Esophagus squamous epithelium (tissue), 5 donors: Measurements from ENCODE around the gene ZNF565. TPM values are rescaled to one million over a fixed set of nuclear protein-coding genes. Genes with fewer than 3 reads are reported as not detected.
A peak's percentile ranks its signal among the peaks of the same experiment; 100 is the strongest.

Experiments used
- DNase-seq: peaks from one replicate; lab custom pipeline; 2025; lab: John Stamatoyannopoulos, UW
- H3K27ac ChIP-seq, 4 donors: fragments of 200-600 bp; sonication (generic); one replicate each; pipeline ENCODE4 v1.5.1; 2016 to 2019; ENCODE audit warnings: mild to moderate bottlenecking in 1 of 4
- H3K27me3 ChIP-seq, 4 donors: fragments of 200-600 bp; sonication (generic); 1 replicate in 3 of 4; 2 replicates in 1 of 4; pipeline versions ENCODE4 v1.5.1 to v1.6.0; 2017 to 2021; ENCODE audit warnings: antibody characterized with exemption in 1 of 4
- H3K36me3 ChIP-seq, 3 donors: fragments of 200-600 bp; sonication (generic); one replicate each; pipeline ENCODE4 v1.5.1; 2016 to 2019
- H3K4me1 ChIP-seq, 3 donors: fragments of 200-600 bp; sonication (generic); one replicate each; pipeline ENCODE4 v1.5.1; 2017 to 2019
- H3K4me3 ChIP-seq, 4 donors: fragments of 200-600 bp; sonication (generic); 1 replicate in 3 of 4; 2 replicates in 1 of 4; pipeline ENCODE4 v1.5.1; 2016 to 2019; ENCODE audit warnings: mild to moderate bottlenecking in 2 of 4, moderate library complexity in 1 of 4
- H3K9me3 ChIP-seq, 3 donors: fragments of 200-600 bp; sonication (generic); one replicate each; pipeline ENCODE4 v1.5.1; 2016 to 2019
- CTCF ChIP-seq, 6 experiments: fragments of 450-650 bp in 4 of 6; fragments of 200-600 bp in 2 of 6; sonication (generic) in 2 of 6; IDR thresholded peaks; one replicate each; pipeline ENCODE4 v1.5.1; 2016 to 2019; ENCODE audit warnings: antibody characterized with exemption in 6 of 6, mild to moderate bottlenecking in 4 of 6, moderate library complexity in 4 of 6
- POLR2A ChIP-seq, 4 donors: fragments of 450-650 bp; IDR thresholded peaks; one replicate each; pipeline ENCODE4 v1.6.1; 2017; ENCODE audit warnings: antibody characterized with exemption in 4 of 4, mild to moderate bottlenecking in 4 of 4, moderate library complexity in 3 of 4
- WGBS, 2 donors: methylation state at CpG; one replicate each; pipeline ENCODE4 v1.1.5; 2018; 5-methylcytosine and 5-hydroxymethylcytosine counted together
- intact Hi-C: fragments of 100-400 bp; cut with DNase I; formaldehyde crosslinking; loops from one replicate; pipeline ENCODE4 v1.15.0; 2022
- total RNA-seq, 4 donors: library from RNA; depleted of rRNA; stranded (reverse); fragments of >200 nt; gene quantifications; one replicate each; pipeline ENCODE4 v1.1.0, GENCODE V29; 2016
- donor health status: DM: yes; HTN: yes; CAD: no.

The ZNF565 gene
- total RNA-seq, 4 donors from 2014 or later = 1.6 to 5.5 (median 2.8) TPM

DNA sequence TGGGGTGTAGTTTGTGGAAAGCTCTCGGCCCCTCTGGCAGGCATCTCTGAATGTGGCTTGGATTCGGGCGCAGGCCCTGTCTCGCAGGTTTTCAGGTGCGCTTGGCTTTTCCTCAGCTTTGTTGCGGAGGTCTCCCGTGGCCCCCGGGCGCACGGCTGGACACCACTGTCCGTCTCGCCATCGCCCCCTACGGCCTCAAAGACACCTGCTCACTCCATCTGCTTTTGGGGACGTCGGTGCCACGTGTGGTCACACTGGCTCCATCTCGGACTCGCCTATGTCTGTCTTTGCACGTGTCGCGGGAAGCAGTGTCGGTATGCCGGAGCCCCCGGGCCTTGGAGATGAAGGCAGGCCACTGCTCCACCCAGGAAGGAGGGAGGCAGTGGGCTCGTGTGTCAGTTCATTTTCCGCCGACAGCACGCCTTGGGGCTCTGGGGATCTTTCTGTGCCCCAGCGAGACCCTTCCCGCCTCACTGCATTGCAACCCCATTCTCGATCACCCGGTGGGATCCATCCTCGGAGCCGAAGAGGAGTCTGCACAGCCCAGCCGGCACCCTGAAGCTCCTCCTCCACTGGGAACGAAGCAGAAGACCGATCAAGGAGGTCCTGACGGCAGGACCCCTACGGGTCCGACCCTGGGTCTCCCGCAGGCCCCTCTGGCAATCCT, 42.5 kb upstream of the ZNF565 start:
- H3K27ac ChIP-seq = no peak overlapping the region
- no peaks in the 10 kb centered on the region for H3K4me1 ChIP-seq
- H3K36me3 ChIP-seq = no peaks in the 10 kb centered on the region
- peak overlapping the region; percentile 21 to 65 (median 42) for H3K4me3 ChIP-seq
- intact Hi-C loops = no loop called here
- no peaks in the 10 kb centered on the region for H3K27me3 ChIP-seq
- no peak for DNase-seq
- 91% methylated on average over 21 of the region's 42 CpGs; no CpG with 5 or more reads in 1 of the 2 donors for WGBS, 2 donors
- TF ChIP-seq POLR2A (IDR thresholded peaks at IDR 0.05) = no peak
- H3K9me3 ChIP-seq = peaks cover 0 to 43% (median 0%) of the 10 kb centered on the region in 3 donors

DNA sequence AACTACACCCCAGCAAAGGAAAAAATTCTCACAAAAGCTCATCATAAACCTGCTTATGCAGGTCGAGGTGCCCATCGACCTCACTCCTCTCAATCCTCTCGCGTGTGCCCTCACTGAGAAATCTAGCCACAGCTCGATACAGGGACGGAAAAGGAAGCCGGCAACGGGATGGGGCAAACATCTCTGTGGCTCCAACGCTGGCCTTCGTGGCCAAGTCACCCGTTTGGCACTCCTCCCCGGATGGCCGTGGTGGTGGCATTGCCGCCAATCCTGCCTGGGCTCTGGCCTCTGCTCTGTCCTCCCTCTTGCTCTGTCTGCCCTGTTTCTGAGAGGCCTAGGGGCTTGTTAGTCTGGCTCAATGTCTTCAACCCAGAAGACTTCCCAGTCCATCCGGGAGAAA, 41.6 kb upstream of the ZNF565 start:
- no peak for TF ChIP-seq CTCF (IDR thresholded peaks at IDR 0.05)
- no peak for TF ChIP-seq POLR2A (IDR thresholded peaks at IDR 0.05)
- H3K9me3 ChIP-seq = peaks cover 0 to 43% (median 0%) of the 10 kb centered on the region in 3 donors
- no peak overlapping the region for H3K4me3 ChIP-seq
- 92 to 99% methylated on average over 13 to 14 of the region's 15 CpGs for WGBS, 2 donors
- H3K4me1 ChIP-seq = no peaks in the 10 kb centered on the region
- no peaks in the 10 kb centered on the region for H3K36me3 ChIP-seq
- no peaks in the 10 kb centered on the region for H3K27me3 ChIP-seq
- intact Hi-C loops = no loop called here
- H3K27ac ChIP-seq = no peak overlapping the region
- DNase-seq = no peak

- TF ChIP-seq POLR2A (IDR thresholded peaks at IDR 0.05) (no peak), CTCF (IDR thresholded peaks at IDR 0.05) (no peak)
- WGBS, 2 donors = 83 to 92% methylated on average over 1 to 5 of the region's 28 CpGs
- H3K27me3 ChIP-seq = no peaks in the 10 kb centered on the region
- intact Hi-C loops = no loop called here
- DNase-seq = no peak
- H3K36me3 ChIP-seq = no peaks in the 10 kb centered on the region
- no peak overlapping the region for H3K4me3 ChIP-seq
- no peaks in the 10 kb centered on the region for H3K4me1 ChIP-seq
- peaks cover 0 to 43% (median 0%) of the 10 kb centered on the region in 3 donors for H3K9me3 ChIP-seq
- H3K27ac ChIP-seq = no peak overlapping the region
Measured at GRCh38 chr19:36255316-36255715, 40.9 kb upstream of the ZNF565 start.

- Histone ChIP-seq H3K27ac (no peak overlapping the region), H3K36me3 (no peaks in the 10 kb centered on the region), H3K4me3 (no peak overlapping the region), H3K4me1 (no peaks in the 10 kb centered on the region), H3K9me3 (peaks cover 0 to 43% (median 0%) of the 10 kb centered on the region in 3 donors), H3K27me3 (no peaks in the 10 kb centered on the region)
- TF ChIP-seq POLR2A (IDR thresholded peaks at IDR 0.05) = no peak
- no peak for TF ChIP-seq CTCF (IDR thresholded peaks at IDR 0.05)
- 80 to 84% methylated on average over 2 to 7 of the region's 11 CpGs for WGBS, 2 donors
- intact Hi-C loops = no loop called here
- DNase-seq = no peak
Measured at GRCh38 chr19:36254848-36255247, 40.4 kb upstream of the ZNF565 start.

- TF ChIP-seq CTCF (IDR thresholded peaks at IDR 0.05) (no peak), POLR2A (IDR thresholded peaks at IDR 0.05) (no peak)
- 52 to 83% methylated on average over 1 of the region's 1 CpG for WGBS, 2 donors
- intact Hi-C loops = no loop called here
- Histone ChIP-seq H3K9me3 (peaks cover 0 to 21% (median 0%) of the 10 kb centered on the region in 3 donors), H3K4me3 (no peak overlapping the region), H3K36me3 (no peaks in the 10 kb centered on the region), H3K27me3 (no peaks in the 10 kb centered on the region), H3K4me1 (no peaks in the 10 kb centered on the region), H3K27ac (no peak overlapping the region)
- no peak for DNase-seq
Measured at GRCh38 chr19:36252047-36252446, 37.6 kb upstream of the ZNF565 start.
